NCI-H1048 (cell line): Measurements from ENCODE around the gene KCNB1.

Experiments used
- DNase-seq: peaks from one replicate; lab custom pipeline; 2025; lab: John Stamatoyannopoulos, UW

The KCNB1 gene

DNA sequence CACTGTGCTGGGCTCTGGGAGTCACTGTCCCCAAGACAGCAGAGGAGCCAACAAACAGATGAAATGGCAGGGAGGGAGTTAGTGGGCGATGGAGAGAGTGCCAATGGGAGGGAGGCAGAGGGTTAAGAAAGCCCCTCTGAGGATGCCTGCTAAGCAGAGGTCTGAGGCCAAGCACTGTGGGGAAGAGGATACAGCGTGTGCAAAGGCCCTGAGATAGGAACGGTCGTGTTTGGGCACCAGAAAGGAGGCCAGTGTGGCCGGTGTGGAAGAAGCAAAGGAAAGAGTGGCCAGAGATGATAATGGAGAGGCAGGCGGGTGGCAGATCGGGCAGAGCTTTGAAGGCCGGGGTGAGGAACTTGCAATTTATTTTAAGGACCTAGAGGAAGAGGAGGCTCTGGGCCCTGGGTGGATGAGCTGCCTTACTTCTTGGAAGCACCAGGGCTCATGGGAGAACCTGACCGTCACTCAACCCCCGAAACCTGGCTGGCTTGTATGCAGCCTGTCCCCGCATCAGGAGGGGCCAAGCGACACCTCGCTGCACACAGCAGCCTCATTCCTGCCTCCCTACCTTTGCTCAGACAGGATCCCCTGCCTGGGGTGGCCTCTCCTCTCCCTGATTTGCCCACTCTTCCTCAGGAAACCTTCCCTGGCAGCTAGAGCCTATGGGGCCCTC, 73.0 kb downstream of the KCNB1 start:
- no peak for DNase-seq

DNA sequence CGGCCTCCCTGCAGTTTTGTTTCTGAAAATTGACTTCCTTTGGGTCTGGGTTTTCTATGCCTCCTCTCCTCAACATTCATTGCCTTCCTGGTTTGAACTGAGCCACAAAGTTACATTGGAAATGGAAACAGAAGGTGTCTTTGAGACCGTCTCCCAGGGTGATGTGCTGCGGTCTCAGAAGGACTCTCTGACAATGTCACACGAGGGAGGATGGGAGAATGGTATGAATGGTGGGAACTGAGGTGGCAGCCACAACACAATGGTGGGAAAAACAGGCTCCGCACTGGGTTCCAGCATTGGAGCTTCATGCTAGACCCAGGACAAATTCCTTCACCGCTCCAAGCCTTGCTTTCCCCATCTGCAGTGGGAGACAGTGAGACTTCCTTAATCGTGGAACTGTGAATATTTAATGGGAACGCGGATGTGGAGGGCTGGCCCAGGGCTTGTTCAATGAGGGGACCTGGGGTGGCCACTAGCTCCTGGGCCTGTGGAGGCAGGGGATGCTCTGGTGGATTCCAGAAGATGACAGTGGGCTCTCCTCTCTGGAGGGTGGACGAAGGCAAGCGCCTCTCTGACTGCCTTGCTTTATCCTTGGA, 73.9 kb downstream of the KCNB1 start:
- DNase-seq = no peak

GRCh38 chr20:49406666-49407065, 75.8 kb downstream of the KCNB1 start:
- DNase-seq = no peak

DNA sequence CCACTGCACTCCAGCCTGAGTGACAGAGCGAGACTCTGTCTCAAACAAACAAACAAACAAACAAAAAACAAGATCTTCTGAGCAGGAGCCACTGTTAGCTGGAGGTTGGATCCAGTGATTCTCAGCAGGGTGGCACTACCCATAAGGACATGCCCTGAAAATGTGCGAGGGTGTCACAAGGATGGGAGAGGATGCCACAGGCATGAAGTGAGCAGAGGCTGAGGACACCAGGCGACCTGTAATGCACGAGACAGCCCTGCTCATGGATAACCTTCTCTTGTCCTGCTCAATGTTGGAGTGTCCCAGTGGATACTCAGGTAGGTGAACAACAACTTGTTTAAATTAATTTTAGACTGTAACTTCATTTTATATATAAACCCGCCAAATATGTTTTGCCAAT, 76.8 kb downstream of the KCNB1 start:
- no peak for DNase-seq

DNA sequence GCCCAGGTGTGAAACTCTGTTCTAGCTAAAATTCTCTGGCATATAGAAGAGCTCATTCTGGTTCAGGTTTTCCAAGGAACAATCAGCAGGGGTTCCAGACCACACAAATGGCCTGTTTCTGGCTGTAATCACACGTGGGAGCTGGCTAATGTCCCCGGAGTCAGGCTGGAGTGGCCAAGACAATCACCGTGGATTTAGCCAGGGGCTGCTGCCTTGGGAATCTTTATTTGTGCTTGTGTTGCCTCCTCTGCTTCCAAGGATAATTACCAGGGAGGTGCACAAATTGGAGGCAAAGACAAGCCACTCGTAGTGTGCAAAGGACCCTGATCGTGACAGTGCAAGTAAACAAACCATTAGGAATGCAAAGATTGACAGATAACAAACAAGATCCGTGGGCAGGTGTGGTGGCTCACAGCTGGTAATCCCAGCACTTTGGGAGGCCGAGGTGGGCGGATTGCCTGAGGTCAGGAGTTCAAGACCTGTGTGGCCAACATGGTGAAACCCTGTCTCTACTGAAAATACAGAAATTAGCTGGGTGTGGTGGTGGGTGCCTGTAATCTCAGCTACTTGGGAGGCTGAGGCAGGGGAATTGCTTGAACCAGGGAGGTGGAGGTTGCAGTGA, 77.3 kb downstream of the KCNB1 start:
- no peak for DNase-seq

- no peak for DNase-seq
Measured at GRCh38 chr20:49404461-49404860, 78.0 kb downstream of the KCNB1 start.

- DNase-seq = no peak
Measured at GRCh38 chr20:49403911-49404310, 78.6 kb downstream of the KCNB1 start.

GRCh38 chr20:49403012-49403411, 79.5 kb downstream of the KCNB1 start:
- no peak for DNase-seq

GRCh38 chr20:49400904-49401303, 81.6 kb downstream of the KCNB1 start:
- no peak for DNase-seq

DNA sequence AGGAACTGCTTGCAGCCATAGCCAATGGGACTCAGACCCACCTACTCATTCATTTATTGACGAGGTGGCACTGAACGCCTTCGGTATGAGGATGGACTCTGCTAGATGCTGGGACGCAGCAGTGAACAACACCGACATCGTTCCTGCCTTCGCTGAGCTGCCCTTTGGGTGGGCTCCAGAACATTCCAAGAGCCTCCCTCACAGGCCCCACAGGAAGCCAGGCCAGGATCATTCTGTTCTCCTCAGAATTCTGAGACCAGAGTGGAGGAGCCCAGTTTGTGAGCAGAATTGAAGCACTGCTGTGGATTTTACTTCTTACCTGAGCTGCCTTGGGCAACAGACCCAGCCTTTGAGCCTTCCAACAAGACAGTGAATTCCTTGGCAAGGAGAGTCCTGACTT, 82.1 kb downstream of the KCNB1 start:
- DNase-seq = no peak

DNA sequence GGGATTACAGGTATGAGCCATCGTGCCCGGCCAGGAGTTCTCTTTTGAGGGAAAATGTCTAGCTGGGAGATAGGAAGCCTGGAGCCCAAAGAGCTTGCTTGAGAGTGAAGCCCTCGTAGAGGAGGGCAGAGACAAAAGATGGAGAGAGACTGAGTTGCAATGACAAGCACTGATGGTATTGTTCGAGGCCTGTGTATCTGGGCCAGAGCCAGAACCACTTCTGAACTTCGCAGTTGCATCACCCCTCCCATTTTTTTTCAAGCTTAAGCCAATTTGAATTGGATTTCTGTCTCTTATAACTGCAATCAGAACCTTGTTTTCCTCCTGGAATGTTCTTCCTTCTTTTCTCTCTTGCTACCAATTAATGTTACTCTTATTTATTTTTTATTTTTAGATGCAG, 83.1 kb downstream of the KCNB1 start:
- DNase-seq = no peak

DNA sequence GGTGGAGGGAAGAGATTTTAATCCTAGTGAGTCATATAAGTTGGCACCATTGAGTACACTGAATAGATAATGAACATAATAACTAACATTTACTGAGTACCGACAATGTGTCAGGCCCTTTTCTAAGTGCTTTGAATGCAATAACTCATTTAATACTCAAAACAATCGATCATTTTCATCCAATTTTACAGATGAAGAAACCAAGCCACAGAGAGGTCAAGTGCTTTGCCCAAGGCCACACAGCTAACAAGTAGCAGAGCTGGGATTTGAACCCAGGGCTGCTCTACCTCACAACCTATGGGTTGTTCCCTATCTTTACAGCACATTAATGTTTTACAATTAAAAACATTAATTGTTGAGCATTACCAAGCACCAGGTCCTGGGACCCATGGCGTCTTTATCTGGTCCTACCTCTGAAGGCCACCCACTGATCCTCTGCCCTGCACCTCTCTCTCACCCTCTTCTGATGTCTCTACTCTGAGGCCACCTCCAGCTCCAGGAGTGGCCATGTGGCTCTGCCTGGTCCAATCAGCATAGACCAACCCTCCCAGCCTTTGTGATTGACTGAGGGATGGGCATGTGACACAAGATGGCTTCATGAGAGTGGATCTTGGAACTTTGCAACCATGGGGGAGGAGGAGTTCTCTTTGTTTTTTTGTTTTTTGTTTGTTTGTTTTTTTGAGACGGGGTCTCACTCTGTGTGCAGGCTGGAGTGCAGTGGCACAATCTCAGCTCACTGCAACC, 83.9 kb downstream of the KCNB1 start:
- no peak for DNase-seq

- no peak for DNase-seq
Measured at GRCh38 chr20:49397525-49397924, 84.9 kb downstream of the KCNB1 start.

- no peak for DNase-seq
Measured at GRCh38 chr20:49396230-49396629, 86.2 kb downstream of the KCNB1 start.

GRCh38 chr20:49395659-49396058, 86.8 kb downstream of the KCNB1 start:
- no peak for DNase-seq

GRCh38 chr20:49395183-49395582, 87.3 kb downstream of the KCNB1 start:
- DNase-seq = no peak

DNA sequence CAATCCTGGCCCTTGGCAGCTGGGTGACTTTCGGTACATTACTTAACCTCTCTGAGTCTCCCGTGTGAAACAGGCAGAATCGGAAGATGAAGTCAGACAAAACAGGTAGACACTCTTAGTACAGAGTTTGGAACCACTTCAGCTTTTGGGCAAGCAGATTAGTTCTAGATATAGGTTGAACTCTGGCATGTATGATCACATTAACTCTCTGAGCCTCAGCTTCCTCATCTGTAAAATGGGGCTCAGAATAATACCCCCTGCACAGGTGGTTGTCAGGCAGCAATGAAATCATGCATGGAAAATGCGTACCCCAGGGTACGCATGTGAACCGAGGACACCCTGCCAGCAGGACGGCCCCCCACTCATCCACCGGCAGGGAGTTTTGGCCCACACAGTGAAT, 87.7 kb downstream of the KCNB1 start:
- DNase-seq = no peak

- DNase-seq = no peak
Measured at GRCh38 chr20:49394264-49394663, 88.2 kb downstream of the KCNB1 start.

DNA sequence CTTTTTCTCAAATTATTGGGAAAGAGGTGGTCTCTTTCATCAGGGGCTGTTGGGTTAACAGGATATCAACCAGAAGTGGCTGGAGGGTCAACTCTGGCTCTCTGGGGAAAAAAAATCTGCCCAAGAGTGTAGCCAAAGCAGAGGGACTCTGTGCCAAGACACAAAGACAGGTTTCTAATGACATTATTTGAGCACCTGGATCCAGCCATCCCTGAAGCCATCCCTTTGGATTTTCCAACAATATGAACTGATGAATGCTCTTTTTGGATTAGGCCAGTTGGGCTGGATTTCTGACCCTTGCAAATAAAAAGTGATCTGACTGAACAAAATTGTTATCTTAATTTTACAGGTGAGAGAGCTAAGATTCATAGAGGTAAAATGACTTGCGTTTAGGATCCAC, 88.7 kb downstream of the KCNB1 start:
- DNase-seq = no peak

DNA sequence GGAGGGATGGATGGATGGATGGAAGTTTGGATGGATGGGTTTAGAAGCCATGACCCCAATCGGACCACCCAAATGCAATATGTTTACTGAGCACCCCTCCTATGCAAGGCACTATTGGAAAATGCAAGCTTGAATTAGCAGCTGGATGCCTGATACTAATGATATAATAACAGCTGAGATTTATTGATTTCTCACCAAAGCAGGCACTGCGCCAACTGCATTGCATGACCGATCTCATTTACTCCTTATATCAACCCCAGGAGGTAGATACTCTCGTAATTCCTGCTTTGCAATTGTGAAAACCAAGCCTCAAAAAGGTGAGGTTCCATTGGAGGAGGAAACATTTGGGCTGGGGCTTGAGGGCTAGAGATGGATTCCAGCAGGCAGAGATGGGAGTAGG, 89.7 kb downstream of the KCNB1 start:
- no peak for DNase-seq

- no peak for DNase-seq
Measured at GRCh38 chr20:49391404-49392245, 90.8 kb downstream of the KCNB1 start.

- DNase-seq = no peak
Measured at GRCh38 chr20:49389854-49390253, 92.6 kb downstream of the KCNB1 start.
